Retinal pigment epithelial cell (primary cell): ENCODE measurements around the gene OR1I1.
"Not testable (repeated sequence)": the region's sequence is repeated elsewhere in the genome, so short reads cannot be mapped to it uniquely, and the experiment has no call there.

Source experiments
- DNase-seq: peaks from one replicate; pipeline ENCODE4 v3.0.0-alpha.2; 2010; ENCODE audit warnings: low read depth
- H3K4me3 ChIP-seq: 2 replicates; pipeline ENCODE4 v1.5.1; 2011; ENCODE audit warnings: mild to moderate bottlenecking, low read length, control low read depth, moderate library complexity
- CTCF ChIP-seq: conservative IDR thresholded peaks from 2 replicates; pipeline ENCODE4 v1.5.1; 2011; ENCODE audit warnings: low read depth, low read length, control low read depth, inconsistent platforms

The OR1I1 gene

GRCh38 chr19:15047680-15048079 lies 34.3 kb upstream of the OR1I1 start:
- no peak for TF ChIP-seq CTCF

GRCh38 chr19:15048128-15048527 lies 33.9 kb upstream of the OR1I1 start:
- no peak overlapping the region for H3K4me3 ChIP-seq
- no peak for DNase-seq
- no peak for TF ChIP-seq CTCF

More at GRCh38 chr19:15047680-15048079, 34.3 kb upstream of the OR1I1 start:
- no peak for DNase-seq
- H3K4me3 ChIP-seq: no peak overlapping the region

- no peak within 1 kb of the TSS for H3K4me3 ChIP-seq
- DNase-seq: no peak
- TF ChIP-seq CTCF: no peak
Observed at GRCh38 chr19:15048885-15049541, 33.0 kb upstream of the OR1I1 start, which contains the start of gene CASP14. Gene CASP14, plus strand, starts transcription at chr19:15049480. Its CDS starts 2,772 bp downstream, at chr19:15052252.

- no peak overlapping the region for H3K4me3 ChIP-seq
- TF ChIP-seq CTCF: no peak
- DNase-seq: no peak
Observed at GRCh38 chr19:15050639-15051038, 31.4 kb upstream of the OR1I1 start.

- no peak for DNase-seq
- TF ChIP-seq CTCF: no peak
- no peak overlapping the region for H3K4me3 ChIP-seq
Observed at GRCh38 chr19:15062036-15062435, 20.0 kb upstream of the OR1I1 start.

GRCh38 chr19:15070386-15070785 lies 11.6 kb upstream of the OR1I1 start:
- not testable (repeated sequence) for H3K4me3 ChIP-seq, DNase-seq

GRCh38 chr19:15072930-15073647 lies 8.9 kb upstream of the OR1I1 start:
- TF ChIP-seq CTCF: no peak
- no peak overlapping the region for H3K4me3 ChIP-seq
- DNase-seq: no peak
